Natural killer cell (primary cell): ENCODE data around the gene TIGD3. TPM values are rescaled to one million over a fixed set of nuclear protein-coding genes. Genes with fewer than 3 reads are reported as not detected.
A peak's percentile ranks its signal among the peaks of the same experiment; 100 is the strongest.

Source experiments
- ATAC-seq, 3 donors: fragments of 150-1000 bp in 2 of 3; fragments of 200-7000 bp in 1 of 3; cut with Tn5 transposase; 1 replicate in 1 of 3; 2 replicates in 2 of 3; pipeline ENCODE4 v1.10.0; 2021; ENCODE audit warnings: mild to moderate bottlenecking in 2 of 3, moderate library complexity in 2 of 3
- DNase-seq, 2 donors: peaks; one replicate each; pipeline versions ENCODE4 v3.0.0 to v3.0.0-alpha.2; 2013 to 2021; ENCODE audit warnings: mixed read lengths in 1 of 2
- H3K27ac ChIP-seq: one replicate; pipeline ENCODE4 v1.5.1; 2013; ENCODE audit warnings: mild to moderate bottlenecking, low read length
- H3K27me3 ChIP-seq: one replicate; pipeline ENCODE4 v1.6.1; 2013; ENCODE audit warnings: low read length; ENCODE audit not compliant: control insufficient read depth, insufficient read depth
- H3K36me3 ChIP-seq: one replicate; pipeline ENCODE4 v1.6.1; 2013; ENCODE audit warnings: low read length; ENCODE audit not compliant: control insufficient read depth, insufficient read depth
- H3K4me1 ChIP-seq: one replicate; pipeline ENCODE4 v1.6.1; 2013; ENCODE audit warnings: low read length; ENCODE audit not compliant: control insufficient read depth, insufficient read depth
- H3K4me3 ChIP-seq: one replicate; pipeline ENCODE4 v1.5.1; 2013; ENCODE audit warnings: low read length
- H3K9me3 ChIP-seq: one replicate; pipeline ENCODE4 v1.6.1; 2013; ENCODE audit warnings: low read length; ENCODE audit not compliant: control insufficient read depth, insufficient read depth
- H3K27ac Mint-ChIP-seq, 2 donors: one replicate each; pipeline ENCODE4 v1.8.0; 2022; ENCODE audit warnings: mild to moderate bottlenecking in 2 of 2, mixed read lengths in 2 of 2, moderate library complexity in 1 of 2
- H3K27me3 Mint-ChIP-seq, 2 donors: one replicate each; pipeline ENCODE4 v1.8.0; 2022; ENCODE audit warnings: low read depth in 2 of 2, mixed read lengths in 2 of 2
- H3K36me3 Mint-ChIP-seq: one replicate; pipeline ENCODE4 v1.8.0; 2022; ENCODE audit warnings: mixed read lengths
- H3K4me1 Mint-ChIP-seq, 2 donors: one replicate each; pipeline ENCODE4 v1.8.0; 2022; ENCODE audit warnings: mixed read lengths in 2 of 2
- H3K4me3 Mint-ChIP-seq: one replicate; pipeline ENCODE4 v1.8.0; 2022; ENCODE audit warnings: mild to moderate bottlenecking, moderate library complexity, mixed read lengths
- H3K9me3 Mint-ChIP-seq, 2 donors: one replicate each; pipeline ENCODE4 v1.8.0; 2022; ENCODE audit warnings: mixed read lengths in 2 of 2
- CTCF ChIP-seq: fragments of 200-600 bp; IDR thresholded peaks from one replicate; pipeline ENCODE4 v1.8.0; 2022; ENCODE audit warnings: antibody characterized with exemption
- WGBS: methylation state at CpG from one replicate; pipeline ENCODE4 v1.1.7; 2013; ENCODE audit warnings: missing lambda C conversion rate; ENCODE audit not compliant: insufficient coverage; 5-methylcytosine and 5-hydroxymethylcytosine counted together
- intact Hi-C: fragments of 100-400 bp; cut with micrococcal nuclease; formaldehyde crosslinking; loops from one replicate; pipeline ENCODE4 v1.14.2; 2022
- total RNA-seq, 4 donors: library from RNA; stranded (reverse); fragments of 120-200 nt in 1 of 4; gene quantifications; one replicate each; pipeline versions ENCODE4 v1.2.3 to v1.2.4, GENCODE V29; 2013 to 2022

Gene TIGD3
- total RNA-seq, 3 donors from 2014 or later (not counting 1 experiment from before 2014, with no cell fraction given): 0.70 to 2.2 (median 1.2) TPM

GRCh38 chr11:65355013-65355775 lies 643 bp downstream of the TIGD3 start:
- H3K36me3 Mint-ChIP-seq: no peaks in the 10 kb centered on the region
- ATAC-seq: peak; percentile 21 to 38 (median 30)
- Histone ChIP-seq H3K27me3 (no peaks in the 10 kb centered on the region), H3K4me3 (peak overlapping the region; percentile 49), H3K9me3 (no peaks in the 10 kb centered on the region), H3K36me3 (peaks cover 19% of the 10 kb centered on the region), H3K4me1 (peaks cover 19% of the 10 kb centered on the region), H3K27ac (no peak overlapping the region)
- peak; percentile 36 to 76 for DNase-seq
- intact Hi-C loops: loop anchor here (10.0 kb wide), 1 partner anchor 430 kb away; the partner anchor contains the start of genes AP5B1 and OVOL1
- no peaks in the 10 kb centered on the region for H3K9me3 Mint-ChIP-seq
- H3K27me3 Mint-ChIP-seq: no peaks in the 10 kb centered on the region
- TF ChIP-seq CTCF: no peak
- peak overlapping the region; percentile 11 to 94 for H3K27ac Mint-ChIP-seq
- whole genome bisulfite sequencing: 1% methylated on average over 47 of the region's 47 CpGs
- H3K4me3 Mint-ChIP-seq: peak overlapping the region; percentile 92
- H3K4me1 Mint-ChIP-seq: peaks cover 15 to 20% of the 10 kb centered on the region in 2 donors

GRCh38 chr11:65355776-65356393 lies 1.3 kb downstream of the TIGD3 start:
- intact Hi-C loops: loop anchor here (10.0 kb wide), 1 partner anchor 429 kb away; the partner anchor contains the start of genes AP5B1 and OVOL1
- WGBS: 77% methylated on average over 35 of the region's 35 CpGs

GRCh38 chr11:65356394-65356972 lies 1.9 kb downstream of the TIGD3 start:
- intact Hi-C loops: loop anchor here (10.0 kb wide), 1 partner anchor 428 kb away; the partner anchor contains the start of genes AP5B1 and OVOL1
- H3K27ac Mint-ChIP-seq: no peak overlapping the region

More at GRCh38 chr11:65355776-65356393, 1.3 kb downstream of the TIGD3 start:
- no peaks in the 10 kb centered on the region for H3K27me3 ChIP-seq
- DNase-seq: no peak
- H3K9me3 Mint-ChIP-seq: no peaks in the 10 kb centered on the region
- no peaks in the 10 kb centered on the region for H3K36me3 Mint-ChIP-seq
- peaks cover 15 to 20% of the 10 kb centered on the region in 2 donors for H3K4me1 Mint-ChIP-seq
- H3K4me3 Mint-ChIP-seq: peak overlapping the region; percentile 92
- peaks cover 17% of the 10 kb centered on the region for H3K36me3 ChIP-seq
- H3K4me3 ChIP-seq: peak overlapping the region; percentile 49
- no peak for ATAC-seq
- no peaks in the 10 kb centered on the region for H3K27me3 Mint-ChIP-seq
- no peaks in the 10 kb centered on the region for H3K9me3 ChIP-seq
- H3K4me1 ChIP-seq: peaks cover 19% of the 10 kb centered on the region
- TF ChIP-seq CTCF: no peak
- H3K27ac Mint-ChIP-seq: peak overlapping the region; percentile 11 to 94
- no peak overlapping the region for H3K27ac ChIP-seq

More at GRCh38 chr11:65356394-65356972, 1.9 kb downstream of the TIGD3 start:
- ATAC-seq: no peak
- H3K27me3 ChIP-seq: no peaks in the 10 kb centered on the region
- H3K36me3 Mint-ChIP-seq: no peaks in the 10 kb centered on the region
- H3K4me3 ChIP-seq: no peak overlapping the region
- H3K4me1 ChIP-seq: peaks cover 19% of the 10 kb centered on the region
- H3K27ac ChIP-seq: no peak overlapping the region
- no peak for DNase-seq
- WGBS: 96% methylated on average over 30 of the region's 30 CpGs
- H3K36me3 ChIP-seq: peaks cover 12% of the 10 kb centered on the region
- peaks cover 15 to 20% of the 10 kb centered on the region in 2 donors for H3K4me1 Mint-ChIP-seq
- H3K9me3 ChIP-seq: no peaks in the 10 kb centered on the region
- no peaks in the 10 kb centered on the region for H3K9me3 Mint-ChIP-seq
- H3K4me3 Mint-ChIP-seq: peak overlapping the region; percentile 92
- no peak for TF ChIP-seq CTCF
- no peaks in the 10 kb centered on the region for H3K27me3 Mint-ChIP-seq
